ENCODE measurements around the gene MTMR4. TPM values are rescaled to one million over a fixed set of nuclear protein-coding genes. Genes with fewer than 3 reads are reported as not detected.
"Not testable (repeated sequence)": the region's sequence is repeated elsewhere in the genome, so short reads cannot be mapped to it uniquely, and the experiment has no call there.

Gene MTMR4
- total RNA-seq, 1 donor from 2014 or later: 59.7 TPM

DNA sequence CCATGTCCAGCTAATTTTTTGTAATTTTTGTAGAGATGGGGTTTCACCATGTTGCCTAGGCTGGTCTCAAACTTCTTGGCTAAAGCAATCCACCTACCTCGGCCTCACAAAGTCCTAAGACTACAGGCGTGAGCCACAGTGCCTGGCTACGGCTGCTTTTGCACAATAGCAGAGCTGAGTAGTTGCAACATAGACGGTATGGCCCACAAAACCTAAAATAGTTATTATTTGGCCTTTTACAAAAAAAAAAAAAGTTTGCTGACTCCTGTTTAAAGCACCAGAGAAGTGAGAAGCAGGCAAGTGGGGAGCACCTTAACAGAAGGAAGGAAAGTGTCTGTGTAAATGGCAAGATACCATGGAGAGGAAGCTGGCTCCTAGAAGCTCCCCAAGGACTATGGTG is 20.9 kb downstream of the MTMR4 start:
- intact Hi-C loops (cut with micrococcal nuclease): no loop called here

DNA sequence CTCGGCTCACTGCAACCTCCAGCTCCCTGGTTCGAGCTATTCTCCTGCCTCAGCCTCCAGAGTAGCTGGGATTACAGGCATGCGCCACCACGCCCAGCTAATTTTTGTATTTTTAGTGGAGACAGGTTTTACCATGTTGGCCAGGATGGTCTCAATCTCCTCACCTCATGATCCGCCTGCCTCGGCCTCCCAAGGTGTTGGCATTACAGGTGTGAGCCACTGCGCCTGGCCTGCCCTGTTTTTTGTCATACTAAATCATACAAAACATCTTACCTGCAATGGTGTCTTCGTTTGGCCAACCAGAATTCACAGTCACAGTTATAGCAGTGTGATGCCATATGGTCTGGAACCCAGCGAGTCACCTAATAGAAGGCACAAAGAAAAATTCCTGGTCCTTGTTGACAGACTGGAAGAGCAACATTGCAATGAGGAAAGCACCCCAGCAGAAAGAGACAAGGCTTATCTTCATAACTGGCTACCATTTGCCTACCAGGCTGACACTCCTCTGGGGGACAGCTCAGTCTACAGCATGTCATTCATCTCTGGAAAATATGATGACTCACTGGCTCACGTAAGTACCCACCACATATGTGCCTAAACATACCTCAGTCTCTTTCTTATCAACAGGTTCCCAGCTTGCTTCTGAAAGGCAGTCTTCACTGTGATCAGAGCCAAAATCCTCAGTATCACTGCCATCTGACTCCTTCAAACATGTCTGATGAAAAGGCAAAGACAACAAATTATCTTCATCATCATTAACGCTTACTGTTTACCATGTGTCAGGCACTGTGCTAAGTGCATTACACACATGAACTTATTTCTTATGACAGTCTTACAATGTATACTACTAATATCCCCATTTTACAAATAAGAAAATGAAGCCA is 22.0 kb downstream of the MTMR4 start:
- intact Hi-C loops (cut with micrococcal nuclease): no loop called here

DNA sequence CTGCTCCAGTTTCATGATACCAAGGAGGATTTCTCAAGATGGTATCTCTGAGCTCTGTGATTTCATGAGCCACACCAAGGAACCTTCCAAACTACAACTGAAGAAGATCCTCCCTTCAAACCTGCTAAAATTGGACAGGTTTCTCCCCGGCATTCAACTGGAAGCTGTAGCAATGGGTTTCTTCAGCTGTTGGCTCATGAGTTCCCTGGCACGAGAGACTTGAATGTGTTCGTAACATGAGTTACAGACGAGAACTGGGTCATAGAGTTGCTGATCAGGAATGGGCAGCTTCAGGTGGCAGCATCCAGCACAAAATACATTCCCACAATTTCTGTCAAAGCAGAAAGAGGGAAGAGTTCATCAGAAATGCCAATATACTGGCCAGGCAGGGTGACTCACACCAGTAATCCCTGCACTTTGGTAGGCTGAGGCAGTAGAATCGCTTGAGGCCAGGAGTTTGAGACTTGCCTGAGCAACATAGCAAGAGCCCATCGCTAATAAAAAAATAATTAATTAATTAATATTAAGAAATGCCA is 22.9 kb downstream of the MTMR4 start:
- intact Hi-C loops (cut with micrococcal nuclease): no loop called here

DNA sequence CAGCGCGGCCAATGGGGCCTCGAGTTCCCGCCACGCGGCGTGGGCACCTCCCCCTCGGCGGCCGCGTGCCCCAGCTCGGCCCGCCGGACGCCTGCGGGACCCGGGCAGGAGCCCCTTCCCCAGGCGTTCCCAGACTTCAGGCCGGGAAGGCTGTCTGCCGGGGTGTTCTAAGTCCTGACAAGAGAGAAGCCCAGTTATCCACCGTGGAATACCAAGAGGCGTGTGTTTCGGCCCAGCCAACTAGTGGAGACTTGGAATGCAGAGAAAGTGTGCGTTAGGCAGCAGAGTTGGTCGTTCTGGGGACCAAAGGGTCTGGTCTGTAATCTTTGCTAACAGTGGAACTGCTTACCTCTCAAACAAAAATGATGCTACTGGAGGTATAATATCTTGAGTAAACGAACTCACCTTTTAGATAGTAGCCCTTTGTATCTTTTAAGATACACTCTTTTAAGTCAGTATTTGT is 26.0 kb downstream of the MTMR4 start:
- intact Hi-C loops (cut with micrococcal nuclease): no loop called here

DNA sequence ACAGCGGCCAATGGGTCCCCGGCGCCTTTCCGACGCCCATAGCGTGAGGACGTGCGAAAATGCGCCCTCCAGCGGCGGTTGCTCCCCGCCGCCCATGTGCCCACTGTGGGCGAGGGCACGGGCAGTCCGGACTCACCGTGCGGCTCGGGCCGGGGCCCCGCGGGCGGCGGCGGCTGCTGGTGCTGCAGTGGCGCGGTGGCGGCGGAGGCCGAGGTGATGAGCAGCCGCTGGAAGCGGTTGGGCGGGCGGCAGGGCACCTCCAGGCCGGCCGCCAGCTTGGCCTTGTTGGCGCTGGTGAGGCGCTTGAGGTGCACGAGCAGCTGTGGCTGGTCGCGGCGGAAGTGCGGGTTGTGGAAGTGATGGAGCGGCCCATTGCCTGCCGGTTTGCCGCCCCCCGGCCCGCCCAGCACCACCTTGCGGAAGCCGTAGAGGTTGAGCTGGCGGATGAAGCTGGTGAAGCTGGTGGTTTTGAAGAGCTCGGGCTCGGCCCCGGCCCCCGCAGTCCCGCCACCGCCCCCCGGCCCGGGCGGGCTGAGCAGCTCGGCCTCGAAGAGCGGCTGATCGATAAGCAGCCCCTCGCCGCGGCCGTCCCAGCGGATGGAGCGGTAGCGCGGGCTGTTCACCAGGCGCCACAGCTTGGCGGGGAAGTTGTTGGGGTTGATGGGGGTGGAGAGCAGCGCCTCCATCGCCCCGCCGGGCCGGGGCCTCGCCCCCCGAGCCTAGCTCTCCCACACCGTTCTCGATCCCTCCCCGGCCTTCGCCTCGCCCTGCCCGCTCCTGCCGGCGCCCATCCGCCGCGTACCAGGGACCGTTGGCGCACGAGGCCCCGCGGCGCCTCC is 26.6 kb downstream of the MTMR4 start, which contains the start of gene HSF5:
Gene HSF5, minus strand, starts transcription at position 820 of the 839 bp plus-strand sequence. Its CDS starts 134 bp downstream, at position 686.
- intact Hi-C loops (cut with micrococcal nuclease): no loop called here

DNA sequence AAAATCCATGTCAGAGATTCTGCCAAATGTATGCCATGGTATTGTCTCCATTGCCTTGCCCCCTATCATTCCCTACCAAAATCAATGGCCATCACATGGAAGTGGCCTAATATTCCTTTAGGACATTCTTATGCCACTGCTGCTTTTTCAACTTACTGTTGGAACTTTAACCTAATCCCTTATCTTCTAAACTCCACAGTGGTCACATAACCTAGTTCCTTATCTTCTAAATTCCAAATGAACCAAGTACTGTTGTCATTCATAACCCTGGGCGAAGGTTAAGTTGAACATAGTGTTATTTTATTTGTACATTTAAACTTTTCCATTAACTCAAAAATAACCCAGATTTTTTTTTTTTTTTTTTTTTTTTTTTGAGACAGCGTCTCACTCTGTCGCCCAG is 29.8 kb downstream of the MTMR4 start:
- intact Hi-C loops (cut with micrococcal nuclease): no loop called here

DNA sequence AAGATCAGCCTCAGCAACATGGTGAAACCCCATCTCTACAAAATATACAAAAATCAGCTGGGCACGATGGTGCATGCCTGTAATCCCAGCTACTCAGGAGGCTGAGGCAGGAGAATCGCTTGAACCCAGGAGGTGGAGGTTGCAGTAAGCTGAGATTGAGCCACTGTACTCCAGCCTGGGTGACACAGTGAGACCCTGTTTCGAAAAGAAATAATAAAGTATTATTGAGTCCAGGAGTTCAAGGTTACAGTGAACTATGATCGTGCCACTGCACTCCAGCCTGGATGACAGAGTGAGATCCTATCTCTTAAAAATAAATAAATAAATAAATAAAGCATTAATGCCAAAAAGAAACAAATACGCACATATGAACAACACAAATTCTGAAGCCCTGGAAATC is 32.6 kb downstream of the MTMR4 start:
- intact Hi-C loops (cut with micrococcal nuclease): not testable (repeated sequence)

DNA sequence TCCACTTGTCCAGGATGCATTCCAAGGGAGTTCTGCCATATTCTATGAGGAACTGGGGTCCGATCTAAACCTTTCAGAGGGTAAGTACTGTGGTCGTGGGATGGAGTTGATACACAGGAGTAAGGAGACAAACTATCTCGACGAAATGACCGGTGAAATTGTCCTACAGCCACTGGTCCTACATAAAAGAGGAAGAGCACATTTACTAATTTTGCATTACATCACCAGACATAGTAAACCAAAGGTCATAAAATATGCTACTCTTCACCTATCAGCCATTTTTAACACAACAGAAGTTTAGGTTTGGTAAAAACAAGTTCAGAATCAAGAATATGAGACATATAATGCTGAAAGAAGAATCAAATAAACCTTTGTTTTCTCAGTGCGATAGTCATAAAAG is 34.3 kb downstream of the MTMR4 start:
- intact Hi-C loops (cut with micrococcal nuclease): no loop called here

DNA sequence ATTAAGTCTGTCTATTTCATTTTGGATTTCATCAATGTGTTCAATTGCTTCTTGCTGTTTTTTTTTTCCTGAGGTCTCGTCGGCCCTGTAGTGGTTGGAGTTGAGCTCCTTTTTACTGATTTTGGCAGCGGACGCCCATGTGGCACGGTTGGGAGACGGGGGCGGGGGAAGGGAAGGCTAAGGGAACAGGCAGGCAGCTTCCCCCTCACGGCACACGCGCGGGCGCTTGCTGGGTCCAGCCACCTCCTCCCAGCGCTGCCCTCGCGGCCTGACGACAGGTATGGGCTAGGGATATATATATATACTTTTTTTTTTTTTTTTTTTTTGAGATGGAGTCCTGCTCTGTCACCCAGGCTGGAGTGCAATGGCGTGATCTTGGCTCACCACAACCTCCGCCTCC is 37.6 kb downstream of the MTMR4 start:
- intact Hi-C loops (cut with micrococcal nuclease): no loop called here

DNA sequence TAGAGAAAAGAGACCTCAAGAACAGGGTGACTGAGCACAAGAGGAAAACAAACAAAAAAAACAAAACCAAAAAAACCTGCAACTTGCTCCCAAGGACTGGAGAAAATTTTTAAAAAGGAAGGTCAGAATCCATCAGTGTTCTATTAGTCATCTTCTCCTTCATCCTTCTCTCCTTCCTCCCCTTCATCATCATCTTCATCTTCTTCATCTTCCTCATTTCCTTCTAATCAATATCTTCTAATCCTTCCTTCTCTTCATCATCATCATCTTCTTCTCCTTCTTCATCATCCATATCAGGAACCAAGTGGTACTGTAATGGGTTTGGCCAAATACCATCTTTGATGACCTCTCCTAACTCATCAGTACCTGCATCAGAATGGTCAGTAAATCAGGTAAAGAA is 38.5 kb downstream of the MTMR4 start:
- intact Hi-C loops (cut with micrococcal nuclease): no loop called here

DNA sequence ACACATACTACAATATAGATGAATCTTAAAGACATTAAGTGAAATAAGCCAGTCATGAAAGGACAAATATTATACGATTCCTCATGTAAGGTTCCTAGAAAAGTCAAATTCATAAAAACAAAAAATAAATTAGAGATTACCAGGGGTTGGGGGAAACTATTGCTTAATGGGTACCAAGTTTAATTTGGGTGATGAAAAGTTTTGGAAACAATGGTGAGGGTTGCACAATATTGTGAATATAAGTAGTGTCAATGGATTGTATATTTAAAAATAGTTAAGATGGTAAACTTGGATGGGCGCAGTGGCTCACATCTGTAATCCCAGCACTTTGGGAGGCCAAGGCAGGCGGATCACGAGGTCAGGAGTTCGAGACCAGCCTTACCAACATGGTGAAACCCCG is 44.1 kb downstream of the MTMR4 start:
- intact Hi-C loops (cut with micrococcal nuclease): no loop called here

DNA sequence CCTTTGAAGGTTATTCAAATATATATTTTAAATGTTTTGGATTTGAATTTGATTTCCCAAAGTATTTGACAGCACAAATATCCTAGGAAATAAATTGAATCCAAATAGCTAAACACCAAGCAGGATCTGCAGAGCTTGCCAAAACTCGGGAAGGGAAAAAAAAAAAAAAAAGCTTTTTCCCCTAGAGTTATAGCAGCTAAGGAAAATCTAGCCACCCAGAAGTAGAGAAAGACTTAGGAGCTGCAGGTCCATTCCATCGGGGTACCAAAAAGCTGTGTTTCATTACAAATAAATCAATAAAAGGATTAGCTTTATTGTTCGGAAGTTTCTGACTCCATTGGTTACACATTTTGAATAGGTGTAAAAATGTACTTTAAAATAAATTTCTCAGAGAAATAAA is 45.5 kb downstream of the MTMR4 start:
- intact Hi-C loops (cut with micrococcal nuclease): no loop called here

DNA sequence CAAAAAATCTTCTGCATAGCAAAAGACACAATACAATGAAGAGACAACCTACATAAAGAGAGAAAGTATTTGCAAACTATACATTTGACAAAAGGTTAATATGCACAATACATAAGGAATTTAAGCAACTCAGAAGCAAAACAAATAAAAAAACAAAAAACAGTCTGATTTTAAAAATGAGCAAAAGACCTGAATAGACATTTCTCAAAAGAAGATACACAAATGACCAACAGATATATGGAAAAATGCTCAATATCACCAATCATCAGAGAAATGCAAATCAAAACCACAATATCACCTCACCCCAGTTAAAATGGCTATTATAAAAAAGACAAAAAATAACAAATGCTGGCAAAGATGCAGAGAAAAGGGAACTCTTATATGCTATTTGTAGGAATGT is 58.9 kb downstream of the MTMR4 start:
- intact Hi-C loops (cut with micrococcal nuclease): no loop called here

DNA sequence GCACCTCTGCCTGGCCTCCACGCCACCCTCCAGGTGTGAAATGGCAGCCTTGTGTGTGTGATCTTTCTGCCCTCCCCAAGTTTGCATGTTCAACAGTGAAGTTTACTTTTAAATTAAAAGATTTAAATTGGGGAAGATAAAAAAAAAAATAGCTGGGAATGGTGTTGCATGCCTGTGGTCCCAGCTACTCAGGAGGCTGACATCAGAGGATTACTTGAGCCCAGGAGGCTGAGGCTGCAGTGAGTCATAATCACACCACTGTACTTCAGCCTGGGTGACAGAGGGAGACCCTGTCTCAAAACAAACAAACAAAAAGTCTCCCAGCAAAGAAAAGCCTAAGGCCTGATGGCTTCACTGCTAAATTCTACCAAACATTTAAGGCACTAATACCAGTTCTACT is 61.7 kb downstream of the MTMR4 start:
- intact Hi-C loops (cut with micrococcal nuclease): no loop called here

DNA sequence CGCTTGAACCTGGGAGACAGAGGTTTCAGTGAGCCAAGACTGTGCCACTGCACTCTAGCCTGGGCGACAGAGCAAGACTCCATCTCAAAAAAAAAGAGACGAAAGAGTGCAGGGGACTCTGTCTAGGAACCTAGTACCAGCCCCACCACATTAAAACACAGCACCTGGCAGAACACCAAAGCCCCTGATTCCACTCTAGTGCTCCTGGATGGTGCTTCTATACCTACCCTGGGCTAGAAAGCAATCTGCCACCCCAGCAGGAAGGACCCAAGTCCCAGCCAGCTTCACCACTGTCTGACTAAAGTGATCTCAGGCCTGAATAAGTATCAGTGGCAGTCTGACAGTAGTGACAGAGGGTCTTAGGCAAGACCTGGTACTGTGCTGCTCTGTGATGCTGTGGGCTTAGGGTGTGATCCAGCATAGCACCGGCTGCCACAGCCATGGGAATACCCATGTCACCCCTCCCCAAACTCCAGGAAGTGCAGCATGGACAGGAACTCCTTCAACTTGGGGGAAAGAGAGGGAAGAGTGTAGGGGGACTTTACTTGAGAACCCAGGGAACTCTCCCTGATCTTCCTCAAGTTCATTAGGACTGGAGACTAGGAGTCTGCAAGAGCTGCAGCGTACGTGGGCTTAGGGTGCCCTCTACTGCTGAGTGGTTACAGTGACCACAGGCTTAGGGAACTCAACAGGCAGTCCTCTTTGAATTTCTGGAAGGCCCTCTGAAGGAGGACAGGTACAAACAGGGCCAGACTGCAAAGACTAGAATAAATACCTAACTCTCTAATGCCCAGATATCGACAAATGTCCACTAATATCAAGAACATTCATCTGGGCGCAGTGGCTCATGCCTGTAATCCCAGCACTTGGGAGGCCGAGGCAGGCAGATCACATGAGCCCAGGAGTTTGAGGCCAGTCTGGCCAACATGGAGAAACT is 67.1 kb downstream of the MTMR4 start:
- intact Hi-C loops (cut with micrococcal nuclease): loop anchor here (1.0 to 5.0 kb wide), 5 partner anchors 130 to 245 kb away; no protein-coding TSS in a partner anchor

DNA sequence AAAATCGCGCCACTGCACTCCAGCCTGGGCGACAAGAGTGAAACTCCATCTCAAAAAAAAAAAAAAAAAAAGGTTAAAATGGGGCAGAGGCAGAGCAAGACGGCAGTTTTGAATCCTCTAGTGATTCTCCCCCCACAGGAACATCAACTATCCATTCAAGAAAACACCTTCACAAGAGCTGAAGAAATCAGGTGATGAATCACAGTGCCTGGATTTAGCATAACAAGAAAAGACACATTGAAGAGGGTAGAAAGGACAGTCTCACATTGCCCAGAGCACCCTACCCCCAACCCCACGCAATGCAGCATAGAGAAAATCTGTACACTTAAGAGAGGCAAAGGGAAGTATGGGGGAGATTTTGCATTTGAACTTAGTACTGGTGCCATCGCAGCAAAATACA is 68.4 kb downstream of the MTMR4 start:
- intact Hi-C loops (cut with micrococcal nuclease): loop anchor here (2.0 to 5.0 kb wide), 2 partner anchors 195 to 244 kb away; no protein-coding TSS in a partner anchor

Other genes with a start within 250 kb of the MTMR4 start
- gene MPO, start 233.7 kb downstream of the MTMR4 start, total RNA-seq: not detected in 2 replicates
- 76.8 and 77.0 TPM in 2 replicates for gene TSPOAP1, start 185.8 kb downstream of the MTMR4 start, total RNA-seq
- gene SUPT4H1, start 162.4 kb downstream of the MTMR4 start, total RNA-seq: 88.6 and 90.0 TPM in 2 replicates
- 3.6 and 3.7 TPM in 2 replicates for gene RNF43, start 97.1 kb downstream of the MTMR4 start, total RNA-seq
- 1.2 TPM in 2 replicates for gene HSF5, start 26.2 kb downstream of the MTMR4 start, total RNA-seq
- gene TEX14, start 177.4 kb upstream of the MTMR4 start, total RNA-seq: 0.23 and 0.52 TPM in 2 replicates
- 59.2 and 63.1 TPM in 2 replicates for gene RAD51C, start 178.0 kb upstream of the MTMR4 start, total RNA-seq
- gene PPM1E, start 241.2 kb upstream of the MTMR4 start, total RNA-seq: 0.02 and 0.05 TPM in 2 replicates